ENCODE measurements around the gene WDR73.

- TF ChIP-seq CTCF (IDR thresholded peaks at IDR 0.05; ENCODE audit: insufficient read depth, low read length) (no peak), SPI1 (IDR thresholded peaks at IDR 0.05; ENCODE audit: borderline replicate concordance, low read depth) (no peak), POLR2AphosphoS5 (IDR thresholded peaks at IDR 0.05; ENCODE audit: low read depth) (no peak), GABPA (IDR thresholded peaks at IDR 0.05; ENCODE audit: low read depth) (no peak)
These were observed 45.6 kb upstream of the WDR73 start for GRCh38 chr15:84699538-84700191.
